ENCODE measurements around the gene PDGFB. TPM values are rescaled to one million over a fixed set of nuclear protein-coding genes. Genes with fewer than 3 reads are reported as not detected.

The PDGFB gene
- total RNA-seq, 1 donor from 2014 or later: 159 TPM

- Histone ChIP-seq H3K27me3 (ENCODE audit: control insufficient read depth, insufficient read depth, low read length) (no peaks in the 10 kb centered on the region), H3K4me3 (ENCODE audit: low read depth, low read length) (no peak overlapping the region), H3K36me3 (ENCODE audit: control insufficient read depth, insufficient read depth, low read length) (no peaks in the 10 kb centered on the region)
- no peak for DNase-seq (ENCODE audit: low read depth)
- TF ChIP-seq CTCF (IDR thresholded peaks at IDR 0.05; ENCODE audit: insufficient read depth, low read length, poor library complexity, severe bottlenecking): no peak
Observed at GRCh38 chr22:39247361-39247760, 2.6 kb upstream of the PDGFB start.

GRCh38 chr22:39246690-39247332 is 2.0 kb upstream of the PDGFB start:
- no peak for DNase-seq (ENCODE audit: low read depth)
- no peak for TF ChIP-seq CTCF (IDR thresholded peaks at IDR 0.05; ENCODE audit: insufficient read depth, low read length, poor library complexity, severe bottlenecking)
- Histone ChIP-seq H3K4me3 (ENCODE audit: low read depth, low read length) (no peak overlapping the region), H3K36me3 (ENCODE audit: control insufficient read depth, insufficient read depth, low read length) (no peaks in the 10 kb centered on the region), H3K27me3 (ENCODE audit: control insufficient read depth, insufficient read depth, low read length) (no peaks in the 10 kb centered on the region)

GRCh38 chr22:39246217-39246616 is 1.4 kb upstream of the PDGFB start:
- no peak for TF ChIP-seq CTCF (IDR thresholded peaks at IDR 0.05; ENCODE audit: insufficient read depth, low read length, poor library complexity, severe bottlenecking)
- H3K36me3 ChIP-seq (ENCODE audit: control insufficient read depth, insufficient read depth, low read length): no peaks in the 10 kb centered on the region
- H3K4me3 ChIP-seq (ENCODE audit: low read depth, low read length): no peak overlapping the region
- H3K27me3 ChIP-seq (ENCODE audit: control insufficient read depth, insufficient read depth, low read length): no peaks in the 10 kb centered on the region
- no peak for DNase-seq (ENCODE audit: low read depth)

- Histone ChIP-seq H3K4me3 (ENCODE audit: low read depth, low read length) (peak overlapping the region; percentile 89), H3K36me3 (ENCODE audit: control insufficient read depth, insufficient read depth, low read length) (no peaks in the 10 kb centered on the region), H3K27me3 (ENCODE audit: control insufficient read depth, insufficient read depth, low read length) (no peaks in the 10 kb centered on the region)
- TF ChIP-seq CTCF (IDR thresholded peaks at IDR 0.05; ENCODE audit: insufficient read depth, low read length, poor library complexity, severe bottlenecking): no peak
- DNase-seq (ENCODE audit: low read depth): no peak
Observed at GRCh38 chr22:39245130-39246039, 603 bp upstream of the PDGFB start.

GRCh38 chr22:39244136-39244495 is 666 bp downstream of the PDGFB start:
- DNase-seq (ENCODE audit: low read depth): no peak
- Histone ChIP-seq H3K27me3 (ENCODE audit: control insufficient read depth, insufficient read depth, low read length) (no peaks in the 10 kb centered on the region), H3K36me3 (ENCODE audit: control insufficient read depth, insufficient read depth, low read length) (no peaks in the 10 kb centered on the region), H3K4me3 (ENCODE audit: low read depth, low read length) (peak overlapping the region; percentile 89)
- peak; percentile 6 for TF ChIP-seq CTCF (IDR thresholded peaks at IDR 0.05; ENCODE audit: insufficient read depth, low read length, poor library complexity, severe bottlenecking)
